H9 (cell line): Measurements from ENCODE around the gene E4F1. TPM values are rescaled to one million over a fixed set of nuclear protein-coding genes. Genes with fewer than 3 reads are reported as not detected.

Source experiments
- DNase-seq: peaks from one replicate; pipeline ENCODE4 v3.0.0-alpha.2; 2017
- H2AFZ ChIP-seq: one replicate; pipeline ENCODE4 v1.6.1; 2013; ENCODE audit warnings: mild to moderate bottlenecking, low read length, control low read depth, moderate library complexity
- H2AK5ac ChIP-seq: 2 replicates; pipeline ENCODE4 v1.6.1; 2013; ENCODE audit warnings: low read length, control low read depth, mixed read lengths; ENCODE audit not compliant: insufficient read length
- H2BK120ac ChIP-seq: one replicate; pipeline ENCODE4 v1.6.1; 2013; ENCODE audit warnings: low read depth, mild to moderate bottlenecking, low read length, control low read depth, inconsistent platforms; ENCODE audit not compliant: poor library complexity, severe bottlenecking
- H2BK12ac ChIP-seq: 2 replicates; pipeline ENCODE4 v1.6.1; 2013; ENCODE audit warnings: low read length, control low read depth, mixed read lengths, low read depth; ENCODE audit not compliant: insufficient read length
- H2BK15ac ChIP-seq: 2 replicates; pipeline ENCODE4 v1.6.1; 2013; ENCODE audit warnings: low read depth, low read length, control low read depth
- H2BK20ac ChIP-seq: one replicate; pipeline ENCODE4 v1.6.1; 2013; ENCODE audit warnings: low read depth, mild to moderate bottlenecking, low read length, control low read depth, inconsistent platforms; ENCODE audit not compliant: poor library complexity, severe bottlenecking
- H2BK5ac ChIP-seq: 2 replicates; pipeline ENCODE4 v1.6.1; 2013; ENCODE audit warnings: low read length, control low read depth, mixed read lengths; ENCODE audit not compliant: insufficient read length
- H3K14ac ChIP-seq: 2 replicates; pipeline ENCODE4 v1.6.1; 2013; ENCODE audit warnings: low read length, control low read depth; ENCODE audit not compliant: insufficient read depth
- H3K18ac ChIP-seq: 2 replicates; pipeline ENCODE4 v1.6.1; 2013; ENCODE audit warnings: low read depth, mild to moderate bottlenecking, mixed read lengths, low read length, control low read depth; ENCODE audit not compliant: insufficient read length
- H3K23ac ChIP-seq: 2 replicates; pipeline ENCODE4 v1.6.1; 2013; ENCODE audit warnings: low read length, control low read depth, mixed read lengths, low read depth; ENCODE audit not compliant: insufficient read length
- H3K23me2 ChIP-seq: 2 replicates; pipeline ENCODE4 v1.6.1; 2013; ENCODE audit warnings: low read depth, mild to moderate bottlenecking, mixed read lengths, low read length, control low read depth; ENCODE audit not compliant: insufficient read length, poor library complexity, severe bottlenecking
- H3K27ac ChIP-seq: 2 replicates; pipeline ENCODE4 v1.5.1; 2013; ENCODE audit warnings: low read length, control low read depth, mixed read lengths, low read depth; ENCODE audit not compliant: insufficient read length
- H3K27me3 ChIP-seq: 2 replicates; pipeline ENCODE4 v1.6.1; 2013; ENCODE audit warnings: low read length, control low read depth, inconsistent platforms; ENCODE audit not compliant: insufficient read depth
- H3K4ac ChIP-seq: 2 replicates; pipeline ENCODE4 v1.6.1; 2013; ENCODE audit warnings: low read depth, mild to moderate bottlenecking, control low read depth, inconsistent platforms, low read length, moderate library complexity
- H3K4me1 ChIP-seq: 2 replicates; pipeline ENCODE4 v1.6.1; 2013; ENCODE audit warnings: low read length, control low read depth, inconsistent platforms; ENCODE audit not compliant: insufficient read depth
- H3K4me2 ChIP-seq: 2 replicates; pipeline ENCODE4 v1.6.1; 2013; ENCODE audit warnings: low read length, control low read depth, mixed read lengths; ENCODE audit not compliant: insufficient read length, insufficient read depth
- H3K56ac ChIP-seq: 2 replicates; pipeline ENCODE4 v1.6.1; 2013; ENCODE audit warnings: low read depth, mild to moderate bottlenecking, mixed read lengths, low read length, control low read depth; ENCODE audit not compliant: insufficient read length
- H3K79me1 ChIP-seq: 2 replicates; pipeline ENCODE4 v1.6.1; 2013; ENCODE audit warnings: low read depth, mild to moderate bottlenecking, moderate library complexity, low read length, control low read depth, inconsistent platforms; ENCODE audit not compliant: insufficient read depth, poor library complexity, severe bottlenecking
- H3K79me2 ChIP-seq: 2 replicates; pipeline ENCODE4 v1.6.1; 2013; ENCODE audit warnings: low read length, control low read depth, inconsistent platforms; ENCODE audit not compliant: insufficient read depth
- H3K9ac ChIP-seq: 2 replicates; pipeline ENCODE4 v1.6.1; 2013; ENCODE audit warnings: low read length, control low read depth, mixed read lengths; ENCODE audit not compliant: insufficient read length; ENCODE audit errors: extremely low read depth
- H3K9me3 ChIP-seq: one replicate; pipeline ENCODE4 v1.6.1; 2013; ENCODE audit warnings: low read depth, low read length, inconsistent platforms; ENCODE audit not compliant: control insufficient read depth
- H3T11ph ChIP-seq: one replicate; pipeline ENCODE4 v1.6.1; 2013; ENCODE audit warnings: mild to moderate bottlenecking, low read length, control low read depth, inconsistent platforms
- H4K20me1 ChIP-seq: one replicate; pipeline ENCODE4 v1.6.1; 2013; ENCODE audit not compliant: control insufficient read depth, insufficient read length, insufficient read depth
- H4K5ac ChIP-seq: 2 replicates; pipeline ENCODE4 v1.6.1; 2013; ENCODE audit warnings: low read depth, mild to moderate bottlenecking, mixed read lengths, low read length, control low read depth; ENCODE audit not compliant: insufficient read length
- H4K8ac ChIP-seq: replicated peaks from 2 replicates; pipeline ENCODE4 v1.6.1; 2013; ENCODE audit warnings: low read length, control low read depth, mixed read lengths, low read depth; ENCODE audit not compliant: insufficient read length
- H4K91ac ChIP-seq: 2 replicates; pipeline ENCODE4 v1.6.1; 2013; ENCODE audit warnings: low read depth, mild to moderate bottlenecking, moderate library complexity, mixed read lengths, low read length, control low read depth; ENCODE audit not compliant: insufficient read length
- H3K27ac Mint-ChIP-seq, 3 experiments: 2 replicates in 2 of 3; 3 replicates in 1 of 3; pipeline ENCODE4 v1.8.0; 2020 to 2021; ENCODE audit warnings: mixed read lengths in 3 of 3, mild to moderate bottlenecking in 1 of 3, moderate library complexity in 1 of 3
- H3K27me3 Mint-ChIP-seq: 2 replicates; pipeline ENCODE4 v1.8.0; 2021; ENCODE audit warnings: low read depth, mild to moderate bottlenecking, moderate library complexity, mixed read lengths
- H3K36me3 Mint-ChIP-seq, 3 experiments: 2 replicates in 2 of 3; 3 replicates in 1 of 3; pipeline ENCODE4 v1.8.0; 2020 to 2021; ENCODE audit warnings: low read depth in 3 of 3, mixed read lengths in 3 of 3; ENCODE audit not compliant: insufficient read depth in 1 of 3
- H3K4me1 Mint-ChIP-seq, 2 experiments: 2 replicates each; pipeline ENCODE4 v1.8.0; 2020; ENCODE audit warnings: mixed read lengths in 2 of 2
- H3K4me3 Mint-ChIP-seq, 2 experiments: 2 replicates in 1 of 2; 3 replicates in 1 of 2; pipeline ENCODE4 v1.8.0; 2020 to 2021; ENCODE audit warnings: mild to moderate bottlenecking in 2 of 2, mixed read lengths in 2 of 2, moderate library complexity in 1 of 2
- H3K9me3 Mint-ChIP-seq, 2 experiments: 2 replicates in 1 of 2; 3 replicates in 1 of 2; pipeline ENCODE4 v1.8.0; 2020; ENCODE audit warnings: mild to moderate bottlenecking in 2 of 2, mixed read lengths in 2 of 2, moderate library complexity in 1 of 2
- WGBS: extraction: QIAGEN DNeasy Blood & Tissue Kit; methylation state at CpG from one replicate; pipeline ENCODE4 v1.1.7; 2013; ENCODE audit warnings: missing lambda C conversion rate, low lambda C conversion rate, mixed read lengths; ENCODE audit not compliant: insufficient read length; ENCODE audit errors: extremely low coverage; 5-methylcytosine and 5-hydroxymethylcytosine counted together
- total RNA-seq: library from RNA; stranded (reverse); gene quantifications from 2 replicates; pipeline ENCODE4 v1.2.1, GENCODE V29; 2021
- TF ChIP-seq, protein P1 (sequence below): fragments of 200-600 bp; sonication (generic); conservative IDR thresholded peaks from 3 replicates; pipeline ENCODE4 v1.8.0; 2021; ENCODE audit warnings: antibody characterized with exemption, mild to moderate bottlenecking

E4F1 gene
- total RNA-seq, 1 experiment from 2014 or later, result 35.9 TPM

- no peaks in the 10 kb centered on the region for H3K9me3 ChIP-seq
- no peak within 1 kb of the TSS for H3T11ph ChIP-seq
- Mint-ChIP-seq H3K36me3 (peaks cover 23 to 38% (median 35%) of the 10 kb centered on the region in 3 experiments; a peak in 6 of 7 replicates), H3K9me3 (no peaks in the 10 kb centered on the region), H3K4me1 (peaks cover 26% of the 10 kb centered on the region in 2 experiments), H3K27me3 (peaks cover 3% of the 10 kb centered on the region; the same call in 1 of the 2 replicates), H3K4me3 (peak within 1 kb of the TSS; percentile 87 to 90), H3K27ac (peak within 1 kb of the TSS; percentile 98 to 100 (median 99))
- H3K23me2 ChIP-seq, result no peaks in the 10 kb centered on the region
- H3K27me3 ChIP-seq, result no peaks in the 10 kb centered on the region
- peaks cover 2% of the 10 kb centered on the region; the same call in 1 of the 2 replicates for H3K4me1 ChIP-seq
- no peak within 1 kb of the TSS for H4K8ac ChIP-seq
- peak within 1 kb of the TSS; percentile 100 for H3K14ac ChIP-seq
- H2BK15ac ChIP-seq, result no peak within 1 kb of the TSS; the same call in 1 of the 2 replicates
- peak within 1 kb of the TSS; percentile 98 for H3K9ac ChIP-seq
- peak within 1 kb of the TSS; percentile 62 for H3K27ac ChIP-seq
- H2BK120ac ChIP-seq, result no peak within 1 kb of the TSS
- peak within 1 kb of the TSS; percentile 86 for H2BK5ac ChIP-seq
- H2BK12ac ChIP-seq, result no peak within 1 kb of the TSS
- peak within 1 kb of the TSS; percentile 48 for H4K5ac ChIP-seq
- DNase-seq, result peak; percentile 96
- H2AFZ ChIP-seq, result no peak within 1 kb of the TSS
- H3K4ac ChIP-seq, result peak within 1 kb of the TSS; percentile 33
- no peaks in the 10 kb centered on the region for H4K20me1 ChIP-seq
- peak within 1 kb of the TSS; percentile 47 for H3K4me2 ChIP-seq
- peak within 1 kb of the TSS; percentile 15 for H3K56ac ChIP-seq
- H2AK5ac ChIP-seq, result no peak within 1 kb of the TSS
- TF ChIP-seq, protein P1, sequence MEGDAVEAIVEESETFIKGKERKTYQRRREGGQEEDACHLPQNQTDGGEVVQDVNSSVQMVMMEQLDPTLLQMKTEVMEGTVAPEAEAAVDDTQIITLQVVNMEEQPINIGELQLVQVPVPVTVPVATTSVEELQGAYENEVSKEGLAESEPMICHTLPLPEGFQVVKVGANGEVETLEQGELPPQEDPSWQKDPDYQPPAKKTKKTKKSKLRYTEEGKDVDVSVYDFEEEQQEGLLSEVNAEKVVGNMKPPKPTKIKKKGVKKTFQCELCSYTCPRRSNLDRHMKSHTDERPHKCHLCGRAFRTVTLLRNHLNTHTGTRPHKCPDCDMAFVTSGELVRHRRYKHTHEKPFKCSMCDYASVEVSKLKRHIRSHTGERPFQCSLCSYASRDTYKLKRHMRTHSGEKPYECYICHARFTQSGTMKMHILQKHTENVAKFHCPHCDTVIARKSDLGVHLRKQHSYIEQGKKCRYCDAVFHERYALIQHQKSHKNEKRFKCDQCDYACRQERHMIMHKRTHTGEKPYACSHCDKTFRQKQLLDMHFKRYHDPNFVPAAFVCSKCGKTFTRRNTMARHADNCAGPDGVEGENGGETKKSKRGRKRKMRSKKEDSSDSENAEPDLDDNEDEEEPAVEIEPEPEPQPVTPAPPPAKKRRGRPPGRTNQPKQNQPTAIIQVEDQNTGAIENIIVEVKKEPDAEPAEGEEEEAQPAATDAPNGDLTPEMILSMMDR, result no peak
- H3K23ac ChIP-seq, result no peak within 1 kb of the TSS
- peaks cover 39% of the 10 kb centered on the region for H3K79me2 ChIP-seq
- H4K91ac ChIP-seq, result no peak within 1 kb of the TSS
- peak within 1 kb of the TSS; percentile 99 for H3K18ac ChIP-seq
- no CpG with 5 or more reads among the region's 88 CpGs for WGBS
- H2BK20ac ChIP-seq, result no peak within 1 kb of the TSS
- H3K79me1 ChIP-seq, result no peaks in the 10 kb centered on the region
Measured at GRCh38 chr16:2267913-2268666, 44.7 kb downstream of the E4F1 start, which contains the start of gene RNPS1. Gene RNPS1, minus strand, starts transcription at chr16:2268126. Its CDS starts 3,483 bp downstream, at chr16:2264643.
